RWPE2 (cell line): ENCODE data around the gene ZNF792.

Source experiments
- ATAC-seq: fragments of 200-7000 bp; cut with Tn5 transposase; 3 replicates; pipeline ENCODE4 v1.9.1; 2021; ENCODE audit warnings: low read depth
- DNase-seq: peaks from one replicate; pipeline ENCODE4 v3.0.0-alpha.2; 2020; ENCODE audit warnings: low spot score
- H3K27ac ChIP-seq: fragments of 450-650 bp; 2 replicates; pipeline ENCODE4 v1.5.1; 2017; ENCODE audit warnings: mild to moderate bottlenecking; ENCODE audit not compliant: poor library complexity, severe bottlenecking
- H3K27me3 ChIP-seq: fragments of 250-450 bp; sonication (Bioruptor Pico); 2 replicates; pipeline ENCODE4 v1.5.1; 2021; ENCODE audit warnings: mild to moderate bottlenecking, moderate library complexity; ENCODE audit not compliant: insufficient read depth, poor library complexity, severe bottlenecking
- H3K36me3 ChIP-seq: fragments of 250-450 bp; sonication (Bioruptor Pico); 2 replicates; pipeline ENCODE4 v1.5.1; 2020; ENCODE audit warnings: low read depth, mild to moderate bottlenecking, moderate library complexity
- H3K4me1 ChIP-seq: fragments of 250-450 bp; sonication (Bioruptor Pico); 2 replicates; pipeline ENCODE4 v1.5.1; 2021; ENCODE audit warnings: mild to moderate bottlenecking, moderate library complexity; ENCODE audit not compliant: insufficient read depth, poor library complexity, severe bottlenecking
- H3K4me3 ChIP-seq: fragments of 250-450 bp; sonication (Bioruptor Pico); 2 replicates; pipeline ENCODE4 v1.5.1; 2021; ENCODE audit warnings: mild to moderate bottlenecking, moderate library complexity; ENCODE audit not compliant: severe bottlenecking
- H3K9me3 ChIP-seq: fragments of 250-450 bp; sonication (Bioruptor Pico); 2 replicates; pipeline ENCODE4 v1.5.1; 2021; ENCODE audit warnings: mild to moderate bottlenecking, moderate library complexity; ENCODE audit not compliant: severe bottlenecking
- TF ChIP-seq, protein P1 (sequence below): fragments of 450-650 bp; IDR thresholded peaks from one replicate; pipeline ENCODE4 v1.5.1; 2017; ENCODE audit warnings: mild to moderate bottlenecking, moderate library complexity; ENCODE audit not compliant: poor library complexity, severe bottlenecking

Gene ZNF792

DNA sequence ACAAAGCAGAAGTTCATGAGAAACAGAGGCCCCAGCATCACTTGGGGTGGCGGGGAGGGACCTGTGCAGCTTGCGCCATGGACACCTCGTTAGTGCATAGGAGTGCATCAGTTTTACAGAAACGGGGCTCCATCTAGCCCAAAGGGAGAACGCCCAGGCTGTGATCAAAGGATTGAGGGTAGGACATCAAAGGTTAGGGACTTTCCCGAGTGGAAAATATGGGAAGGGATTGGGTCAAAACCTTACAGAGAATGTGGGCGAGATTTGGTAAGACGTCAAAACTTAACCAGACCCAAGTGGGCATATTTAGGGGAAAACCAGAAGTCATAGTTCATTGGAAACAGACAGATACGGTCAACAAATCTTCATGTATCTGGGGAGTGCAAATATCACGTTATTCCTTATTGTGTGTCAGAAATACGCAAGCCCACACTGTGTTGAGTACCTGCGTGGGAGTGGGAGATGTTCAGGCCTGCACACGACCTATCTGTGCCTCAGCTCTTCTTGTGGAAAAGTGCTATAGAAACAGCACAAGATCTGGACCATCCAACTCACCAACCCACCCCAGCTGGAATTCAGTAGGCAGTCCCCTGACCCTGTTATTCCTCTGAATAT lies 26.7 kb upstream of the ZNF792 start:
- no peak overlapping the region for H3K4me3 ChIP-seq
- no peak for DNase-seq
- H3K36me3 ChIP-seq, result no peaks in the 10 kb centered on the region
- no peak for ATAC-seq
- TF ChIP-seq, protein P1, sequence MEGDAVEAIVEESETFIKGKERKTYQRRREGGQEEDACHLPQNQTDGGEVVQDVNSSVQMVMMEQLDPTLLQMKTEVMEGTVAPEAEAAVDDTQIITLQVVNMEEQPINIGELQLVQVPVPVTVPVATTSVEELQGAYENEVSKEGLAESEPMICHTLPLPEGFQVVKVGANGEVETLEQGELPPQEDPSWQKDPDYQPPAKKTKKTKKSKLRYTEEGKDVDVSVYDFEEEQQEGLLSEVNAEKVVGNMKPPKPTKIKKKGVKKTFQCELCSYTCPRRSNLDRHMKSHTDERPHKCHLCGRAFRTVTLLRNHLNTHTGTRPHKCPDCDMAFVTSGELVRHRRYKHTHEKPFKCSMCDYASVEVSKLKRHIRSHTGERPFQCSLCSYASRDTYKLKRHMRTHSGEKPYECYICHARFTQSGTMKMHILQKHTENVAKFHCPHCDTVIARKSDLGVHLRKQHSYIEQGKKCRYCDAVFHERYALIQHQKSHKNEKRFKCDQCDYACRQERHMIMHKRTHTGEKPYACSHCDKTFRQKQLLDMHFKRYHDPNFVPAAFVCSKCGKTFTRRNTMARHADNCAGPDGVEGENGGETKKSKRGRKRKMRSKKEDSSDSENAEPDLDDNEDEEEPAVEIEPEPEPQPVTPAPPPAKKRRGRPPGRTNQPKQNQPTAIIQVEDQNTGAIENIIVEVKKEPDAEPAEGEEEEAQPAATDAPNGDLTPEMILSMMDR, result no peak
- no peaks in the 10 kb centered on the region for H3K27me3 ChIP-seq
- no peak overlapping the region for H3K27ac ChIP-seq
- H3K9me3 ChIP-seq, result no peaks in the 10 kb centered on the region
- no peaks in the 10 kb centered on the region for H3K4me1 ChIP-seq

DNA sequence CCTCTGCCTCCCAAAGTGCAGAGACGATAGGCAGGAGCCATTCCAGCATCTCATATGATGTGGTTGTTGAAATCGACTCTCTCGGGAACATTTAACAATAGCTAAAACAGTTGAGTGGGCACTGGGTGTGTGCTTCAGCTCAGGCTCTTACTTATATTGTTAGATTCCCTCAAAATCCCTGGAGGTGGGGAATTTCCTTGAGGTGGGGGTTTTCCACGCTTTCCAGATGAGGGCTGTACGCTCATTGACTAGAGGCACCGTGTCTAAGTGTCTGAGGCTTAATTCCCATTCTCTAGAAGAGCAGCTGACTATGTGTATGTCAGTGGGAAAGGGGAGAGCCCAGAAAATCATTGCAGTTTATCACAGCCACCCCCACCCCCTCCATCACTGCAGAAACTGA lies 25.3 kb upstream of the ZNF792 start:
- Histone ChIP-seq H3K27me3 (no peaks in the 10 kb centered on the region), H3K4me3 (no peak overlapping the region), H3K27ac (no peak overlapping the region), H3K9me3 (no peaks in the 10 kb centered on the region), H3K4me1 (no peaks in the 10 kb centered on the region), H3K36me3 (no peaks in the 10 kb centered on the region)
- DNase-seq (no peak), ATAC-seq (no peak)
- TF ChIP-seq, protein P1, result no peak

DNA sequence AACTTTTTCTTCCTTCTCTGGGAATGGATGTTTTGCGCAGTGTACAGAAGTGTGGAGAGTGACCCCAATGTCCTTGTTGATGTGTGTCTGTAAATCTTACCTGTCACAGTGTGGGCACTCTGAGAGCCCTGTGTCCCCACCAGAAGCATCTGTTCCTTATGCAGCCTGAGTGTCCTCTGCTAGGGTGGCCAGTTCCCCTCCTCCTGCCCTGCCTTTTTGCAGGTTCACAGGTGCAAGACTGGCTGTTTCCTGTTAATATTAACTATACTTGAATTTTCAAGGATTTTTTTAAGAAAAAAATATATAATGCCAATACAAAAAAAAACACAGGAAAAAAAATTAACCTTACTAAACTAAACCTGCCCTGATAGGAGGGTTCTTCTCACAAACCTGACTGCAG lies 24.1 kb upstream of the ZNF792 start:
- H3K9me3 ChIP-seq, result no peaks in the 10 kb centered on the region
- H3K27ac ChIP-seq, result no peak overlapping the region
- TF ChIP-seq, protein P1, result no peak
- ATAC-seq, result no peak
- no peaks in the 10 kb centered on the region for H3K36me3 ChIP-seq
- no peak for DNase-seq
- H3K4me1 ChIP-seq, result no peaks in the 10 kb centered on the region
- H3K4me3 ChIP-seq, result no peak overlapping the region
- no peaks in the 10 kb centered on the region for H3K27me3 ChIP-seq

DNA sequence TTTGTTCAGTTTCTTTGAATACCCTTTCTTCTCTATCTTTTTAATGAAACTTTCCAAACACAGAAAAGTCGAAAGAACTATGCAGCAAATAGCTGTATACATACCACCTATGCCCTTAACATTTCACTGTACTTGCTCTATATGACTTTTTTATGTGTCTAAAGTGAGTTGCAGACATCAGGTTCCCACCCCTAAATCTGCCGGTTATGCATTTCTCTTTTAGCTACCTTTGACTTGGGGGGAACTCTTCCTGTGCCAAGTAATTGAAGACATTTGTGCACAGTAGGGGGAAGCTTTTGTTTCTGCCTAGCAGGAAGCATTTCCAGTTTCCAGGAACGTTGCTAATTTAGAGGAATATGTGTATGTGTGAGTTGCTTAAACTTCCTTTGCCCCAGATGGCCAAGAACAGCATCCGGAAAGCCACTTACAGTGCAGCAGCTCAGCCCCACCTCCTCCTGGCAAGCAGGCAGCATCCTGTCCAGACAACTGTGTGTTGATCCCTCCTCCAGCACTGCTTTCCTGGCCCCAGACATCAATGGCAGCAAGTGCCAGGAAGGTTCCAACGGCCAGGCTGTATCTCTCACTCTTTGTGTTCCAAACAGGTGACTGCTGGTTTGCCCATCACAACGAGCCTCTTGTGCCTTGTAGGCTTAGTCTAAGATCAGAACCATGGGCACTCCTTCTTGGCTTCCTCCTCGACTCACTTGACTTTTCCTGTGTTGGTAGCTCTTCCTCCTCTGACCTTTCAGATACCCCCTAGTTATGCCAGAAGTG lies 21.4 kb upstream of the ZNF792 start:
- H3K4me1 ChIP-seq, result no peaks in the 10 kb centered on the region

More for the DNA sequence above, 21.4 kb upstream of the ZNF792 start:
- TF ChIP-seq, protein P1, result no peak
- no peak for ATAC-seq
- Histone ChIP-seq H3K27ac (no peak overlapping the region), H3K27me3 (no peaks in the 10 kb centered on the region), H3K36me3 (no peaks in the 10 kb centered on the region), H3K9me3 (no peaks in the 10 kb centered on the region), H3K4me3 (no peak overlapping the region)
- DNase-seq, result no peak
